ENCODE data around the gene NINJ1. TPM values are rescaled to one million over a fixed set of nuclear protein-coding genes. Genes with fewer than 3 reads are reported as not detected.

The NINJ1 gene
- total RNA-seq, 1 experiment from 2014 or later = 41.3 TPM

- H3K9me3 Mint-ChIP-seq = no peaks in the 10 kb centered on the region
Observed at GRCh38 chr9:93126151-93126781, 7.8 kb downstream of the NINJ1 start.

GRCh38 chr9:93125331-93125894, 8.6 kb downstream of the NINJ1 start:
- ChIA-PET POLR2A (no interaction called here), CTCF (interaction anchor here (1.7 to 2.6 kb wide), 3 partner anchors 10 to 29 kb away, joined by 8 to 17 read pairs (median 13); no protein-coding TSS in a partner anchor)
- Mint-ChIP-seq H3K27ac (no peak overlapping the region), H3K36me3 (peaks cover 7% of the 10 kb centered on the region), H3K9me3 (no peaks in the 10 kb centered on the region), H3K4me1 (peaks cover 15% of the 10 kb centered on the region), H3K27me3 (ENCODE audit: low read depth) (no peaks in the 10 kb centered on the region), H3K4me3 (no peak overlapping the region)
- ATAC-seq = no peak
- TF ChIP-seq USF2 (CRISPR knock-in tag; IDR thresholded peaks at IDR 0.05) (no peak), RORB (CRISPR knock-in tag; IDR thresholded peaks at IDR 0.05) (no peak), IRF1 (CRISPR knock-in tag; IDR thresholded peaks at IDR 0.05) (no peak), ZNF121 (CRISPR knock-in tag; IDR thresholded peaks at IDR 0.05) (peak; percentile 74; the same call in 1 of the 2 replicates), PREB (CRISPR knock-in tag; IDR thresholded peaks at IDR 0.05; ENCODE audit: borderline replicate concordance) (no peak), ZNF671 (CRISPR knock-in tag; IDR thresholded peaks at IDR 0.05) (no peak)
- peak; percentile 5 for DNase-seq (ENCODE audit: low spot score)

More at GRCh38 chr9:93126151-93126781, 7.8 kb downstream of the NINJ1 start:
- Mint-ChIP-seq H3K4me3 (no peak overlapping the region), H3K27ac (no peak overlapping the region), H3K4me1 (peaks cover 17% of the 10 kb centered on the region), H3K36me3 (peaks cover 7% of the 10 kb centered on the region), H3K27me3 (ENCODE audit: low read depth) (no peaks in the 10 kb centered on the region)
- CTCF ChIA-PET = interaction anchor here (1.1 to 2.6 kb wide), 6 partner anchors 11 to 68 kb away, joined by 3 to 17 read pairs (median 7); no protein-coding TSS in a partner anchor
- DNase-seq (ENCODE audit: low spot score) (no peak), ATAC-seq (no peak)
- TF ChIP-seq FOXP1 (CRISPR knock-in tag; IDR thresholded peaks at IDR 0.05; ENCODE audit: borderline replicate concordance) = peak; percentile 18; the same call in 1 of the 2 replicates
- TF ChIP-seq GRHL2 (CRISPR knock-in tag; IDR thresholded peaks at IDR 0.05; ENCODE audit: insufficient replicate concordance, severe bottlenecking) = no peak
- 0 out of 2 replicates have a peak, but pooled peaks have one; percentile 40 for TF ChIP-seq RELA (CRISPR knock-in tag; IDR thresholded peaks at IDR 0.05; ENCODE audit: borderline replicate concordance)
- no peak for TF ChIP-seq ATF1 (CRISPR knock-in tag; IDR thresholded peaks at IDR 0.05)
- TF ChIP-seq PRDM15 (CRISPR knock-in tag; IDR thresholded peaks at IDR 0.05) = 0 out of 2 replicates have a peak, but pooled peaks have one; percentile 6
- POLR2A ChIA-PET = no interaction called here

- H3K27ac Mint-ChIP-seq = 0 out of 2 replicates have a peak overlapping the region, but pooled peaks have one; percentile 26
- ATAC-seq (no peak), DNase-seq (ENCODE audit: low spot score) (peak; percentile 4)
- H3K4me3 Mint-ChIP-seq = no peak overlapping the region
- H3K9me3 Mint-ChIP-seq = no peaks in the 10 kb centered on the region
- ChIA-PET POLR2A (no interaction called here), CTCF (interaction anchor here (1.7 kb wide), 1 partner anchor 16 kb away, joined by 8 read pairs; no protein-coding TSS in a partner anchor)
- H3K36me3 Mint-ChIP-seq = peaks cover 7% of the 10 kb centered on the region
- H3K4me1 Mint-ChIP-seq = peaks cover 20% of the 10 kb centered on the region
- no peaks in the 10 kb centered on the region for H3K27me3 Mint-ChIP-seq (ENCODE audit: low read depth)
- TF ChIP-seq ATF2 (CRISPR knock-in tag; IDR thresholded peaks at IDR 0.05; ENCODE audit: borderline replicate concordance, low read depth) (no peak), CBFB (CRISPR knock-in tag; IDR thresholded peaks at IDR 0.05; ENCODE audit: low read depth) (no peak), MAX (CRISPR knock-in tag; IDR thresholded peaks at IDR 0.05) (no peak), ZNF121 (CRISPR knock-in tag; IDR thresholded peaks at IDR 0.05) (no peak), ERG (CRISPR knock-in tag; IDR thresholded peaks at IDR 0.05) (no peak), CREB1 (CRISPR knock-in tag; IDR thresholded peaks at IDR 0.05) (no peak), ZNF416 (CRISPR knock-in tag; IDR thresholded peaks at IDR 0.05) (no peak), MLX (CRISPR knock-in tag; IDR thresholded peaks at IDR 0.05) (no peak), TEAD1 (CRISPR knock-in tag; IDR thresholded peaks at IDR 0.05) (no peak), PRRX2 (CRISPR knock-in tag; IDR thresholded peaks at IDR 0.05) (no peak), ELF4 (CRISPR knock-in tag; IDR thresholded peaks at IDR 0.05; ENCODE audit: low read depth) (no peak)
Observed at GRCh38 chr9:93124793-93125192, 9.3 kb downstream of the NINJ1 start.
